Subcutaneous adipose tissue (tissue), 4 donors: ENCODE measurements around the gene KHDRBS2. TPM values are rescaled to one million over a fixed set of nuclear protein-coding genes. Genes with fewer than 3 reads are reported as not detected.

Experiments
- CTCF ChIP-seq: fragments of 450-650 bp; IDR thresholded peaks from one replicate; pipeline ENCODE4 v1.5.1; 2016; ENCODE audit warnings: low read depth, mild to moderate bottlenecking, control low read depth, antibody characterized with exemption, moderate library complexity
- total RNA-seq, 4 donors: library from RNA; depleted of rRNA; stranded (reverse); fragments of >200 nt; gene quantifications; one replicate each; pipeline ENCODE4 v1.1.0, GENCODE V29; 2016

Gene KHDRBS2
- total RNA-seq, 4 donors from 2014 or later: 0.34 to 0.44 TPM; not detected in 2

GRCh38 chr6:61649845-61650244 lies 636.2 kb downstream of the KHDRBS2 start:
- no peak for TF ChIP-seq CTCF

- TF ChIP-seq CTCF: no peak
Observed at GRCh38 chr6:61640463-61640862, 645.6 kb downstream of the KHDRBS2 start.
